ENCODE data around the gene CASTOR1.

DNA sequence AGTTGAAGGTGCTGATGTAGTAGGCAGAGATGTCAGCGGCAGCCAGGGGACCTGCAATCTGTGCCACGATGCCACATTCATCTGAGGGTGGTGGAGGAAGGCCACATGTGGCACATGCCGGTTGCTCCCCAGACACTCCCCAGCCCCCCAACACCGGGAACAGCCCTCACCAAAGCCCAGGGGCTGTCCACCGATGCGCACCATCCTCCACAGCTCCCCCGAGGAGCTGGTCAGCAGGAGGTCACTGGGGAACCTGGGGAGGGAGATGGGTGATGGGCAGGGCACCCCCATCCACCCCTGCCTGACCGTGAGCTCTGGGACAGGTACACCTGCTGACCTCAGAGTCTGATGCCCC is 3.5 kb downstream of the CASTOR1 start:
- TF ChIP-seq, protein P1, sequence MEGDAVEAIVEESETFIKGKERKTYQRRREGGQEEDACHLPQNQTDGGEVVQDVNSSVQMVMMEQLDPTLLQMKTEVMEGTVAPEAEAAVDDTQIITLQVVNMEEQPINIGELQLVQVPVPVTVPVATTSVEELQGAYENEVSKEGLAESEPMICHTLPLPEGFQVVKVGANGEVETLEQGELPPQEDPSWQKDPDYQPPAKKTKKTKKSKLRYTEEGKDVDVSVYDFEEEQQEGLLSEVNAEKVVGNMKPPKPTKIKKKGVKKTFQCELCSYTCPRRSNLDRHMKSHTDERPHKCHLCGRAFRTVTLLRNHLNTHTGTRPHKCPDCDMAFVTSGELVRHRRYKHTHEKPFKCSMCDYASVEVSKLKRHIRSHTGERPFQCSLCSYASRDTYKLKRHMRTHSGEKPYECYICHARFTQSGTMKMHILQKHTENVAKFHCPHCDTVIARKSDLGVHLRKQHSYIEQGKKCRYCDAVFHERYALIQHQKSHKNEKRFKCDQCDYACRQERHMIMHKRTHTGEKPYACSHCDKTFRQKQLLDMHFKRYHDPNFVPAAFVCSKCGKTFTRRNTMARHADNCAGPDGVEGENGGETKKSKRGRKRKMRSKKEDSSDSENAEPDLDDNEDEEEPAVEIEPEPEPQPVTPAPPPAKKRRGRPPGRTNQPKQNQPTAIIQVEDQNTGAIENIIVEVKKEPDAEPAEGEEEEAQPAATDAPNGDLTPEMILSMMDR (conservative IDR thresholded peaks at IDR 0.05), result no peak
- no peak for TF ChIP-seq ZFX (IDR thresholded peaks at IDR 0.05)
